ENCODE data around the gene LEMD3. TPM values are rescaled to one million over a fixed set of nuclear protein-coding genes. Genes with fewer than 3 reads are reported as not detected.

LEMD3 gene
- total RNA-seq, 1 donor from 2014 or later = 13.5 TPM

DNA sequence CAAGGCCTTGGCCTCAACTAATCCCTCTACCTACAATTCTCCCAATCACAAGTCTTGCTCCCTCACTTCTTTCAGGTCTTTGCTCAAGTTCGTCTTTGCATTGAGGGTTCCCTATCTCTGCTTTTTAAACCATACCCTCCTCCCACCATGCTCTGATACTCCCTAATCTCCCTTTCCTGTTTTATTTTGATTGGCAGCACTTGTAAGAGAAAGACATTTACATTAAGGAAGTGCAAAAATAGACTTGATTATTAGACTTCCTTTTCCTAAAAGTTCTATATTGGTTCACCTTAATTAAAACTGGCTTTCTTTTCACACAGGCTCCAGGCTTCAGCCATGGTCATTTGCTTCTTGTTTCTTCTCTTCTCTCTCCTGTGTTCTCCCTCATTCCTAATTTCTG is 30.0 kb upstream of the LEMD3 start:
- Histone ChIP-seq H3K4me1 (peaks cover 3% of the 10 kb centered on the region), H3K36me3 (no peaks in the 10 kb centered on the region), H3K9me3 (replicated peaks) (peaks cover 10% of the 10 kb centered on the region), H3K4me3 (no peak overlapping the region), H3K27me3 (ENCODE audit: low read depth) (peaks cover 16% of the 10 kb centered on the region), H3K27ac (replicated peaks) (no peak overlapping the region)
- no peak for DNase-seq
- TF ChIP-seq, protein P1, sequence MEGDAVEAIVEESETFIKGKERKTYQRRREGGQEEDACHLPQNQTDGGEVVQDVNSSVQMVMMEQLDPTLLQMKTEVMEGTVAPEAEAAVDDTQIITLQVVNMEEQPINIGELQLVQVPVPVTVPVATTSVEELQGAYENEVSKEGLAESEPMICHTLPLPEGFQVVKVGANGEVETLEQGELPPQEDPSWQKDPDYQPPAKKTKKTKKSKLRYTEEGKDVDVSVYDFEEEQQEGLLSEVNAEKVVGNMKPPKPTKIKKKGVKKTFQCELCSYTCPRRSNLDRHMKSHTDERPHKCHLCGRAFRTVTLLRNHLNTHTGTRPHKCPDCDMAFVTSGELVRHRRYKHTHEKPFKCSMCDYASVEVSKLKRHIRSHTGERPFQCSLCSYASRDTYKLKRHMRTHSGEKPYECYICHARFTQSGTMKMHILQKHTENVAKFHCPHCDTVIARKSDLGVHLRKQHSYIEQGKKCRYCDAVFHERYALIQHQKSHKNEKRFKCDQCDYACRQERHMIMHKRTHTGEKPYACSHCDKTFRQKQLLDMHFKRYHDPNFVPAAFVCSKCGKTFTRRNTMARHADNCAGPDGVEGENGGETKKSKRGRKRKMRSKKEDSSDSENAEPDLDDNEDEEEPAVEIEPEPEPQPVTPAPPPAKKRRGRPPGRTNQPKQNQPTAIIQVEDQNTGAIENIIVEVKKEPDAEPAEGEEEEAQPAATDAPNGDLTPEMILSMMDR (IDR thresholded peaks at IDR 0.05; ENCODE audit: borderline replicate concordance) = no peak
- intact Hi-C loops (cut with micrococcal nuclease) = no loop called here

DNA sequence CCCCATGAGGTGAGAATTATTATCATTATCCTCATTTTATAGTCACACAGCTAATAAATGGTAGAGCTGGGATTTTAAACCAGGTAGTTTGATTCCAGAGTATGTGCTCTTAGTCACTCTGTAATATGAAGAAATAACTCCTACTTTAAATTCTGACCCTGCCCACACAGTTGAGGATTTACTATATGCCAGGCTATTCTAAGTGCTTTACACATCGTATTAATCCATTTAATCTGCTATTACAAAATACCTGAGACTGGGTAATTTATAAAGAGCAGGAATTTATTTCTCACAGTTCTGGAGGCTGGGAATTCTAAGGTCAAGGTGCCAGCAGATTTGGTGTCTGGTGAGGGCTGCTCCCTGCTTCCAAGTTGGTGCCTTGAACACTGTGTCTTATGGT is 28.6 kb upstream of the LEMD3 start:
- Histone ChIP-seq H3K4me3 (no peak overlapping the region), H3K27ac (replicated peaks) (no peak overlapping the region), H3K4me1 (peaks cover 3% of the 10 kb centered on the region), H3K36me3 (no peaks in the 10 kb centered on the region), H3K9me3 (replicated peaks) (peaks cover 8% of the 10 kb centered on the region), H3K27me3 (ENCODE audit: low read depth) (peaks cover 24% of the 10 kb centered on the region)
- DNase-seq = no peak
- TF ChIP-seq, protein P1 (IDR thresholded peaks at IDR 0.05; ENCODE audit: borderline replicate concordance) = no peak
- intact Hi-C loops (cut with micrococcal nuclease) = no loop called here

DNA sequence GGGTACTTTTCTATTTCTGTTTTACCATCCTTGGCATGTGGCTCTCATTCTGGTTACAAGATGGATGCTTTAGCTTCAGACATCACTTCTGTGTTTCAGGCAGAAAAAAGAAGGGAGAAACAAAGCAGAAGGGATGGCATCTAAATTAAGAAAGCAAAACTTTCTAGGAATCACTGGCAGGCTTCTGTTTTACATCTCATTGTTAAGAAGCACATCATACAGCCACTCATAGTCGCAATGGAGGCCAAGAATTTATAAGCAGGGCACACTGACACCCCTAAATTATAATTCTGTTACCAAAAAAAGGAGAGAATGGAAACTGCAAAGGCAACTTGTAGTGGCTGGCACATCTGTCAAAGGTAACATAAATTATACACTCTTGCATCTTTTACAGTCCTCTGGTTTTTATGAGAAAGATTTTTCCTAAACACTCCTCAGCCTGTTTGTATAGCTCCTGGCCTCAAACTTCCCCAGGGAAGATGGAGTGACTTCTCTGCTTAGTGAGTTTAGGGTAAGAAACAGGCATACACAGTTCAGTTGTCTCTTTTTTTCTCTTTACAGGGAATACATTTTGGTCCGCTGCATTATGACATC is 22.0 kb upstream of the LEMD3 start:
- TF ChIP-seq, protein P1 (IDR thresholded peaks at IDR 0.05; ENCODE audit: borderline replicate concordance) = no peak
- no peak overlapping the region for H3K27ac ChIP-seq (replicated peaks)

DNA sequence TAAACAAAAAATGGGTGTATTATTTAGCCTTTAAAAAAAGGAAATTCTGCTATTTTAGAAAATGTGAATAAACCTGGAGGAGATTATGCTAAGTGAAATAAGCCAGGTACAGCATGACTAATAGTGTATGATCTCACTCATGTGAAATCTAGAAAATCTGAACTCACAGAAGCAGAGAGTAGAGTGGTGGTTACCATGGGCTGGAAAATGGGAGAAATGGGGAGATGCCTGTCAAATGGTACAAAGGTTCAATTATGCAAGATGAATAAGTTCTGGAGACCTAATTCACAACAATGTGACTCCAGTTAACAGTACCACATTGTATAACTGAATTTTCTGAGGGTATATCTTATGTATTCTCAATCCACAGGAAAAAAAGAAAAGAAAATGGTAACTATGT is 17.4 kb upstream of the LEMD3 start:
- H3K4me3 ChIP-seq = no peak overlapping the region
- no peaks in the 10 kb centered on the region for H3K9me3 ChIP-seq (replicated peaks)
- no peaks in the 10 kb centered on the region for H3K4me1 ChIP-seq
- H3K36me3 ChIP-seq = no peaks in the 10 kb centered on the region
- DNase-seq = no peak
- TF ChIP-seq, protein P1 (IDR thresholded peaks at IDR 0.05; ENCODE audit: borderline replicate concordance) = no peak
- H3K27me3 ChIP-seq (ENCODE audit: low read depth) = peaks cover 4% of the 10 kb centered on the region
- H3K27ac ChIP-seq (replicated peaks) = no peak overlapping the region
- intact Hi-C loops (cut with micrococcal nuclease) = no loop called here

More for the DNA sequence above, 22.0 kb upstream of the LEMD3 start:
- H3K27me3 ChIP-seq (ENCODE audit: low read depth) = peaks cover 26% of the 10 kb centered on the region
- H3K4me1 ChIP-seq = no peaks in the 10 kb centered on the region
- no peaks in the 10 kb centered on the region for H3K36me3 ChIP-seq
- DNase-seq = no peak
- H3K9me3 ChIP-seq (replicated peaks) = no peaks in the 10 kb centered on the region
- intact Hi-C loops (cut with micrococcal nuclease) = no loop called here
- no peak overlapping the region for H3K4me3 ChIP-seq

DNA sequence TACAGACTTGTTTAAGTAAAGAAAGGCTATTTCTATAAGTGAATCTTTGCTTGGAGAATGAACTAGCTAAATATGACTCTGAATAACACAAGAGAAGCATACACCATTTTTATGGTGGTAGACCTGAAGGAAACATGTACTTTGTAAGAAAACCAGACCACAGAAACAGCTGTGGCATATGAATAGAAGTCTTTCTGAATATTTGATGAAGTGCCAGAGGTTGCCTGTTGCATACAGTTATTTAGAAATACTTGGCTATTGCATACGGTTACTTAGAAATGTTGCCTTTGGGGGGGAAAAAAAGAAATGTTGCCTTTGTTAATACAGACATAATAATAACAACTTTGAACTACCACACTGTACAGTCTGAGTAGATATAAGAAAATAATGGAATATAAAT is 16.8 kb upstream of the LEMD3 start:
- TF ChIP-seq, protein P1 (IDR thresholded peaks at IDR 0.05; ENCODE audit: borderline replicate concordance) = no peak
- DNase-seq = no peak
- intact Hi-C loops (cut with micrococcal nuclease) = no loop called here

More for the DNA sequence above, 16.8 kb upstream of the LEMD3 start:
- Histone ChIP-seq H3K4me1 (no peaks in the 10 kb centered on the region), H3K27ac (replicated peaks) (no peak overlapping the region), H3K9me3 (replicated peaks) (no peaks in the 10 kb centered on the region), H3K4me3 (no peak overlapping the region), H3K27me3 (ENCODE audit: low read depth) (peaks cover 10% of the 10 kb centered on the region), H3K36me3 (no peaks in the 10 kb centered on the region)

Data from left ventricle myocardium inferior (tissue), 1 donor.